HUES64 (cell line): Measurements from ENCODE around the gene RAB39B.
"Not testable (repeated sequence)": the region's sequence is repeated elsewhere in the genome, so short reads cannot be mapped to it uniquely, and the experiment has no call there.

Experiments
- H3K27ac ChIP-seq: 2 replicates; pipeline ENCODE4 v1.7.0; 2013; ENCODE audit warnings: low read depth, low read length, inconsistent platforms
- H3K27me3 ChIP-seq: 2 replicates; pipeline ENCODE4 v1.6.1; 2013; ENCODE audit warnings: mild to moderate bottlenecking, low read length; ENCODE audit not compliant: insufficient read depth
- H3K36me3 ChIP-seq: 2 replicates; pipeline ENCODE4 v1.6.1; 2013; ENCODE audit warnings: mild to moderate bottlenecking, low read length; ENCODE audit not compliant: insufficient read depth
- H3K4me1 ChIP-seq: 2 replicates; pipeline ENCODE4 v1.6.1; 2013; ENCODE audit warnings: mild to moderate bottlenecking, low read length, moderate library complexity; ENCODE audit not compliant: insufficient read depth
- H3K4me3 ChIP-seq: 2 replicates; pipeline ENCODE4 v1.5.1; 2013; ENCODE audit warnings: mild to moderate bottlenecking, low read length, moderate library complexity
- H3K9ac ChIP-seq: 2 replicates; pipeline ENCODE4 v1.6.1; 2013; ENCODE audit warnings: mild to moderate bottlenecking, low read depth, low read length
- H3K9me3 ChIP-seq: 2 replicates; pipeline ENCODE4 v1.6.1; 2013; ENCODE audit warnings: low read depth, low read length; ENCODE audit not compliant: insufficient read depth
- WGBS: fragments of 150-250, 120-280 bp; methylation state at CpG from one replicate; pipeline ENCODE4 v1.1.7; 2013; ENCODE audit warnings: missing lambda C conversion rate; 5-methylcytosine and 5-hydroxymethylcytosine counted together

Gene RAB39B

DNA sequence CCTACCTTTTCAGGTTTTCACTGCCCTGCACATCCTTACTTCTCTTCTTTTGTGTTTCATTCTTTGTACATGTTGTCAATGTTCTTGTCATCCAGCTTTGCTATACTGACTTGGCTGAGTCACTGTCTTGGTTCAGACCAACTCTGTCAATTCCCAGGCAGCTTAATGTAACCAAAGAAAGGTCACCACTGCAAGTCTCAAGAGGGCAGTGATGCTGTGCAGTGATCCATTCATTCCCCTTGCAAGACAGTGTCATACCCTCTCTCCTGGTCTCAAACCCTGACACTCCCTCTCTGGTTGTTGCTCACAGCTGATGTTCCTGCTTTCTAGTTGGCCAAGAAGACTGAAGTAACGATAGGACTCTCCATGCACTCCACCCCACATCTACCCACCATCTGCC, 17.5 kb downstream of the RAB39B start:
- Histone ChIP-seq H3K9ac (no peak overlapping the region), H3K4me1 (peaks cover 4% of the 10 kb centered on the region; the same call in 1 of the 2 replicates), H3K27me3 (no peaks in the 10 kb centered on the region), H3K27ac (no peak overlapping the region), H3K36me3 (no peaks in the 10 kb centered on the region), H3K4me3 (no peak overlapping the region), H3K9me3 (no peaks in the 10 kb centered on the region)
- 93% methylated on average over 1 of the region's 1 CpG for WGBS

DNA sequence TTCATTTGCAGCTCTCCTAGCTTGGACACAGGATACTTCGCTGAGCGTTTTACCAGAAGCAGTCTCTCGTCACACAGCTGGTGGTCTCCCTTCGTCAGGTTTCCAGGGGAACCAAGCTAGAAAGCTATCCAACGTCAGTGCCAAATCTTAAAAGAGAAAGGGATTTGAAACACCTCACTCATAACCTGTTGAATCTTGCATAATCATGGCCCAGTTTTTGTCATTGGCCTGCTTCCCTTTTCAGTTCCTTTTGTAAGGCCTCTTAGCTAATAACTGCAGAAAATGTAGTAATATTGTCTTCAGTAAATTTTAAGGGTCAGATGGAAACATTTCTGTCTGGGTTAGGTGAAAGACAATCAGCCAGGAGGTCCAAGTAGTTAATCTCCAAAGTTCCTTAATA, 22.0 kb downstream of the RAB39B start:
- Histone ChIP-seq H3K4me3 (no peak overlapping the region), H3K36me3 (peaks cover 31% of the 10 kb centered on the region), H3K27me3 (no peaks in the 10 kb centered on the region), H3K9ac (no peak overlapping the region), H3K27ac (no peak overlapping the region), H3K9me3 (no peaks in the 10 kb centered on the region), H3K4me1 (no peaks in the 10 kb centered on the region)
- 85% methylated on average over 5 of the region's 5 CpGs for WGBS

DNA sequence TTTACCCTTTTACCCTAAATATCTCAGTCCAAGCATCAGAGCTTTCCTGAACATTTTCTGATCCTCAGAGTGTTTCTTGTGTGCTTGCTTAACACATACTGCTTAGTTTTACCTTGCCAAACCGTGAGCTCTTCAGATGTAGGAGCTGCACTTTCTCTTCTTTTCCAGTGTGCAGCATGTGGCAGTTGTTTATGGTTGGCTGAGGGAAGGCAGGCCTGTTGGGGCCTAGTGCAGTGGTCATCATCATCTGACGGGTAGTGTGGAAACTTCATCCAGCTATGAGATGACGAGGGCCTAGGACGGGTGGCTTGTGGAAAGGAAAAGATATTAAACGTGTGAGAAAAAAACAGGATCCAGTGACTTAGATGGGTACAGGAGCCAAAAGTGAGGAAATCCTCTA, 26.6 kb downstream of the RAB39B start:
- Histone ChIP-seq H3K9ac (no peak overlapping the region), H3K36me3 (peaks cover 67% of the 10 kb centered on the region)

DNA sequence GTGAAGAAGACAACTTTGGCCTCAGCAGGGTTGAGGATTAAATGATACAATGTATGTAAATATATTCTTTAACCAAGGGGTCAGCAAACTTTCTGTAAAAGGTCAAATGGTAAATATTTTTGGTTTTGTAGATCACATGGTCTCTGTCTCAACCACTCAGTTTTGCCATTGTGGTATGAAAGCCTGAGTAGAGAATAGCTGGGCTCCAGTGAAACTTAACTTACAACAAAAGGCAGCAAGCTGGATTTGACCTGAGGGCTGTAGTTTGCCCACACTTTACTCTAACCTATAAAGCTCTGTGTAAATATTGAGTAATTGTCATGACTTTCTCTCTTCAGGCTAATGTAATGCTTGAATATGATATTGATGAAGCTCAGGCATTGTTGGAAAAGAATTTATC, 28.4 kb downstream of the RAB39B start:
- Histone ChIP-seq H3K36me3 (peaks cover 85% of the 10 kb centered on the region), H3K9me3 (no peaks in the 10 kb centered on the region), H3K4me1 (no peaks in the 10 kb centered on the region), H3K27me3 (no peaks in the 10 kb centered on the region), H3K4me3 (no peak overlapping the region), H3K27ac (no peak overlapping the region), H3K9ac (no peak overlapping the region)

More for the DNA sequence above, 26.6 kb downstream of the RAB39B start:
- no peaks in the 10 kb centered on the region for H3K4me1 ChIP-seq
- no peak overlapping the region for H3K4me3 ChIP-seq
- no peaks in the 10 kb centered on the region for H3K27me3 ChIP-seq
- no peaks in the 10 kb centered on the region for H3K9me3 ChIP-seq
- no peak overlapping the region for H3K27ac ChIP-seq
- 91% methylated on average over 5 of the region's 5 CpGs for WGBS

- no peak overlapping the region for H3K4me3 ChIP-seq
- H3K27me3 ChIP-seq = no peaks in the 10 kb centered on the region
- no peak overlapping the region for H3K9ac ChIP-seq
- H3K36me3 ChIP-seq = peaks cover 83% of the 10 kb centered on the region
- no peak overlapping the region for H3K27ac ChIP-seq
- no peaks in the 10 kb centered on the region for H3K9me3 ChIP-seq
- H3K4me1 ChIP-seq = no peaks in the 10 kb centered on the region
Observed at GRCh38 chrX:155231163-155231562, 33.1 kb downstream of the RAB39B start.

DNA sequence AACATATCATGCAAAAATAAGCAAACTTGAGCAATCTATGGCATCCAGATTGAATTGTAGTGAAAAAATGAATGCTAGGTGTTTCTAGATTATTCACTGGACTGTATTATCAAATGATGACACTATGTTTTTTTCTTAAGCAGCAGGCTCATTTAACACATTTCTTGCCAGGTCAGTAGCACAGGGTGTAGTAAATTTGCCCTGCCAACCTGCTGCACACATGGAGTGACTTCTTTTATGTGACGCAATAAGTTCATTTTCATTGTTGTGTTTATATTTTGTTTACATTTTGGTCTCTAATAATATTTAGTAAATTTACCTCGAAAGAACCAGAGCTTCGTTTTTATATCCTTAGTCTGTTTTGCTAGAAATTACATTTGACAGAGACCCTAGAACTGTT, 38.5 kb downstream of the RAB39B start:
- no peak overlapping the region for H3K27ac ChIP-seq
- no peaks in the 10 kb centered on the region for H3K27me3 ChIP-seq
- no peak overlapping the region for H3K4me3 ChIP-seq
- H3K36me3 ChIP-seq = peaks cover 76% of the 10 kb centered on the region
- no peaks in the 10 kb centered on the region for H3K4me1 ChIP-seq
- H3K9me3 ChIP-seq = no peaks in the 10 kb centered on the region
- H3K9ac ChIP-seq = no peak overlapping the region
- WGBS = 87% methylated on average over 2 of the region's 3 CpGs

DNA sequence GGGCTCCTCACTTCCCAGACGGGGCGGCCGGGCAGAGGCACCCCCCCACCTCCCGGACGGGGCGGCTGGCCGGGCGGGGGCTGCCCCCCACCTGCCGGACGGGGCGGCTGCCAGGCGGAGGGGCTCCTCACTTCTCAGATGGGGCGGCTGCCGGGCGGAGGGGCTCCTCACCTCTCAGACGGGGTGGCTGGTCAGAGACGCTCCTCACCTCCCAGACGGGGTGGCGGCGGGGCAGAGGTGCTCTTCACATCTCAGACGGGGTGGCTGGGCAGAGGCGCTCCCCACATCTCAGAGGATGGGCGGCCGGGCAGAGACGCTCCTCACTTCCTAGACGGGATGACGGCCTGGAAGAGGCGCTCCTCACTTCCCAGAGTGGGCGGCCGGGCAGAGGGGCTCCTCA, 40.5 kb downstream of the RAB39B start:
- not testable (repeated sequence) for H3K4me3 ChIP-seq, H3K9ac ChIP-seq, H3K9me3 ChIP-seq, H3K4me1 ChIP-seq, H3K27me3 ChIP-seq, H3K27ac ChIP-seq
- 96% methylated on average over 30 of the region's 30 CpGs for whole genome bisulfite sequencing
- peaks cover 74% of the 10 kb centered on the region for H3K36me3 ChIP-seq

DNA sequence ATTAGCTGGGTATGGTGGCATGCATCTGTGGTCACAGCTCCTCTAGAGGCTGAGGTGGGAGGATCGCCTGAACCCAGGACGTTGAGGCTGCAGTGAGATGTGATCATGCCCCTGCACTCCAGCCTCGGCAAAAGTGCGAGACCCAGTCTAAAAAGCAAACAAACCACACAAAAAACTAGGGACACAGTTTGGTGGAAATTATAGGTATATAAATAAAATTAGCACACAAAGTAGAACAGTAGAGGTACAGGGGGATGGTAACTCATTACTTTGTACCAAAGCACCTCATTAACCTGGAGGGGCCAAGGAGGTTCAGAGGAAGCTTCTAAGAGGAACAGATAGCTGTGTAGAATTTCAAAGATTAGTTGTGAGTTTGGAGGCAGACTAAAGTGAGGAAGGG, 42.9 kb downstream of the RAB39B start:
- Histone ChIP-seq H3K27me3 (no peaks in the 10 kb centered on the region), H3K4me1 (no peaks in the 10 kb centered on the region), H3K36me3 (peaks cover 53% of the 10 kb centered on the region), H3K27ac (no peak overlapping the region), H3K9ac (no peak overlapping the region), H3K4me3 (no peak overlapping the region), H3K9me3 (no peaks in the 10 kb centered on the region)
- WGBS = 100% methylated on average over 2 of the region's 4 CpGs

- no peak overlapping the region for H3K9ac ChIP-seq
- no peaks in the 10 kb centered on the region for H3K9me3 ChIP-seq
- no peak overlapping the region for H3K4me3 ChIP-seq
- no peak overlapping the region for H3K27ac ChIP-seq
- peaks cover 35% of the 10 kb centered on the region for H3K36me3 ChIP-seq
- H3K27me3 ChIP-seq = no peaks in the 10 kb centered on the region
- no peaks in the 10 kb centered on the region for H3K4me1 ChIP-seq
- 94% methylated on average over 2 of the region's 2 CpGs for WGBS
Observed at GRCh38 chrX:155218777-155219176, 45.5 kb downstream of the RAB39B start.

GRCh38 chrX:155216940-155217440, 47.3 kb downstream of the RAB39B start:
- WGBS = 0% methylated on average over 7 of the region's 11 CpGs
- H3K9ac ChIP-seq = peak overlapping the region; percentile 98
- H3K27ac ChIP-seq = no peak overlapping the region
- H3K4me1 ChIP-seq = no peaks in the 10 kb centered on the region
- H3K4me3 ChIP-seq = peak overlapping the region; percentile 80
- no peaks in the 10 kb centered on the region for H3K9me3 ChIP-seq
- H3K36me3 ChIP-seq = peaks cover 26% of the 10 kb centered on the region
- H3K27me3 ChIP-seq = no peaks in the 10 kb centered on the region

GRCh38 chrX:155216179-155216939, 47.9 kb downstream of the RAB39B start, which contains the start of gene VBP1:
Gene VBP1 (plus strand): TSS chrX:155216460. CDS start chrX:155216483, 23 bp downstream.
- peak within 1 kb of the TSS; percentile 98 for H3K9ac ChIP-seq
- peak within 1 kb of the TSS; percentile 80 for H3K4me3 ChIP-seq
- H3K4me1 ChIP-seq = no peaks in the 10 kb centered on the region
- H3K36me3 ChIP-seq = peaks cover 19% of the 10 kb centered on the region
- peak within 1 kb of the TSS; percentile 82 for H3K27ac ChIP-seq
- no peaks in the 10 kb centered on the region for H3K27me3 ChIP-seq
- no peaks in the 10 kb centered on the region for H3K9me3 ChIP-seq
- under 1% methylated on average over 51 of the region's 53 CpGs for WGBS
